NK-92 treated with Interleukin-12 subunit alpha and Interleukin-12 subunit beta, amount 100 ng/mL, for 24 hours (cell line): ENCODE data around the gene COL23A1.
"Not testable (repeated sequence)": the region's sequence is repeated elsewhere in the genome, so short reads cannot be mapped to it uniquely, and the experiment has no call there.

ENCODE experiments used
- DNase-seq: peaks from one replicate; lab custom pipeline; 2025; lab: John Stamatoyannopoulos, UW

The COL23A1 gene

DNA sequence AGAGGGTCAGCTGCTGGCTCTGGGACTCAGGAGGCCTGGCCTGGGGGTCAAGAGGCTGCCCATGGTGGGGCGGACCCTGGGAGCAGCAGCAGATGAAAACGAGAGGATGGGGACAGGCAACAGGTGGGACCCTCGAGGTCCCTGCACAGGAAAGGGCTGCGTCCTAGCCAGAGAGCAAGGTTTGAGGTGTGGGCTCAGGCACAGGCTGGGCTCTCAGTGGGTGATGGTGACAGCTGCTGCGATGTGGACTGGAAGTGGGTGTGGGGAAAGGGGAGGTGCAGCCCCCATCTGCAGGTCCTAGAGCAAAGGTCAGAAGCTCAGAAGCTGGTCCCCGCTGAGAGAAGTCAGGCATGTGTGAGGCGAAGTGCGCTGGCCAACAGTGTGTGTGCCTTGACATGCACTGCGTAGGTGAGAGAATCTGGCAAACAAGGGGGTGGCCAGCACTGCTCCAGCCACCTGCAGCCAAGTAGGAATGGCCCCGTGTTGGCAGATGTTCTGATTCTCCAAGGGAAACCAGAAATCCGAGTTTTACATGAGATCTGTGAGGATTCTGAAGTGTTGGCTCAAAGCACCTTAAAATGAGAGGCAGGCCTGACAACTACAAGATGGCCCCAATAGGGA, 85.7 kb downstream of the COL23A1 start:
- DNase-seq, result no peak

DNA sequence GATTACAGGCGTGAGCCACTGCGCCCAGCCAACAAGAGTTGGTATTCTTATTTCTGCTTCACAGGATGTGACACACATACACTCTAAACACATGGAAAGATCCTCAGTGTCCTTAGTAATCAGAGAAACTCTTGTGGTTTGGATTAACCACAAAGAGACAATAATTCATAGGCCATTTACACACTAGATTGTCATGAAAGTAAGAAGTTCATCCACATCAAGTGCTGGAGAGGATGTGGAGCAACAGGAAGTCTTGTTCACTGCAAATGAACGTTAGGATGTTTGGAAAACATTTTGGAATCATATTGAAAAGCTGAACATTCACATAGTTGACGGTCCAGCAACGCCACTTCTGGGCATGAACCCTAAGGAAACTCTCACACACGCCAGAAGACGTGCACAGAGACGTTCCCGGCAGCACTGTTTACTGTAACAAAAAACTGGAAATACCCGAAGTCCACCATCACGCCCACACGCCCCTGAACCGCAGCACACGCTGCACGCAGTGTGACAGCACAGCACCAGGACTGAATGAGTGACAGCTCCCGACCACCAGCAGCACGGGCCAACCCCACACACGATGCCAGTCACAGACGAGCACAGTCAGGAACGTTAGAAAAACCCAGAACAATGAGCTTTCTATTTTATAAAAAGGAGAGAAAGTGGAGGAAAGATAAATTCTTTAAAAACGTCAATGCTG, 87.6 kb downstream of the COL23A1 start:
- no peak for DNase-seq

DNA sequence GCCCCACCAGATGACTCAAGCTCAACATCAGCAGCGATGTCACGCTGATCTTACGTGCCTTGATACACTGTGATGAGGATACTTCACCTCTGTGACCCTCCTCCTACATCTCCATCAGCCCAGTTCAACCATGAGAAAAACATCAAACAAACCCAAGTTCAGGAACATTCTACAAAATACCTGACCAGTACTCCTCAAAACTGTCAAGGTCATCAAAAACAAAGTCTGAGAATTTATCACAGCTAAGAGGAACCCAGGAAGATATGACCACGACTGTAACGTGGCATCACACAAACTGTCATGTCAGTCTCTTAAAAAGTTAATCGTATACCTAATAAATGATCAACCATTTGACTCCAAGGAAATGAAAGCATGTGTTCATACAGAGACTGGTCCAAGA, 90.8 kb downstream of the COL23A1 start:
- no peak for DNase-seq

GRCh38 chr5:178496642-178497041, 93.6 kb downstream of the COL23A1 start:
- DNase-seq, result no peak

- DNase-seq, result no peak
Observed at GRCh38 chr5:178496214-178496613, 94.0 kb downstream of the COL23A1 start.

- no peak for DNase-seq
Observed at GRCh38 chr5:178495706-178496105, 94.5 kb downstream of the COL23A1 start.

- no peak for DNase-seq
Observed at GRCh38 chr5:178492278-178492677, 97.9 kb downstream of the COL23A1 start.

DNA sequence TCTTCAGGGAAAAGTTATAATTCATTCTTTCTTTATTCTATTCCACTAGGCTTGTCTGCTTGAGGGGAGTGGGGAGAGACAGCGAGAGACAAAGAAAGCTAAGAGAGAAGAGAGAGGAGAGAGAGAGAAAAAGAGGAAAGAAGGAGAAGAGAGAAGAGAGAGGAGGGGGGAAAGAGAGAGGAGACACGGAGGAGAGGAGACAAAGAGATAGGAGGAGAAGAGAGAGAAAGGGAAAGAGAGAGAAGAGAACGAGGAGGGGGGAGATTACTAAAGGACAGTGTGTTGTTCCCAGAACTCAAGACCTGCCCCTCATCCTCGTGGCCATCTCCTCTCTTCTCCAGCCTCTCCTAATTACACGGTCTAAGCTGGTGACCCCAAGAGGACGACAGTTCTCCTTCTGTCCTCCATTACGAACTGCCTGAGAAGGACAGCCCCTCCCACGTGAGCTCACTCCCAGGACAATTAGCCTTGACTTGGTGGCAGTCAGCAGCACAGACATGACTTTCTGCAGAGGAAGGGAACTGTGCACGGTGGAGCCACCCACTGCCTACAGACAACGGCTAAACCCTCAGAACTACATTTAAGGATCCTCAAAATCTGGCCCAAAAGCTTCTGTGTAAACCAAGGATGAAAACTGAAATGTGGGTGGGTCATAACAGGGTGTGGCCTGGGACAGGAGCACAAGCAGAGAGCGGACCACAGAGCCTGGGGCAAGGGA, 99.1 kb downstream of the COL23A1 start:
- no peak for DNase-seq

DNA sequence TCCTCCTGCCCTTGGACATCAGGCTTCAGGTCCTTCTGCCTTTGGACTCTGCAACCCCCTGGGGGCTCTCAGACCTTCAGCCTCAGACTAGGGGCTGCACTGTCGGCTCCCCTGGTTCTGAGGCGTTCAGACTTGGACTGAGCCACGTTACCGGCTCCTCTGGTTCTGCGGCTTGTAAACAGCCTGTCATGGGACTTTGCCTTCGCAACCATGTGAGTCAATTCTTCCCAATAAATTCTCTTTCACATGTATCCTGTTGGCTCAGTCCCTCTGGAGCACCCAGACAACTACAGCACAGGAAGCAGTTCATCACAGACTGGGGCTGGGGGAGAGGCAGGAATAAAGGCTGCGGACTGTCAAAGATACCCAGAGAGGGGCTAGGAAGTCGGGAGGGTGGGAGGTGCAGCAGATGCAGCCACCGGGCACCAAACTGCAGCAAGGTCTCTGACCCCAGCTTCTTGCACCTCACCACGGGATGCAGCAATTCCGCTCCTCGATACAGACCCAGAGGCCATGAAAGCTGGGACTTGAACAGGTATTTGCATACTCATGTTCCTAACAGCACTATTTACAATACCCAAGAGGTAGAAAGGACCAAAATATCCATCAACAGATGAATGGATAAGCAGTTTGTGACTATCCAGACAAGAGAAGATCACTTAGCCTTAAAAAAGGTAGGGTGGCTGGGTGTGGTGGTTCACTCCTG, 100.8 kb downstream of the COL23A1 start:
- DNase-seq, result no peak

DNA sequence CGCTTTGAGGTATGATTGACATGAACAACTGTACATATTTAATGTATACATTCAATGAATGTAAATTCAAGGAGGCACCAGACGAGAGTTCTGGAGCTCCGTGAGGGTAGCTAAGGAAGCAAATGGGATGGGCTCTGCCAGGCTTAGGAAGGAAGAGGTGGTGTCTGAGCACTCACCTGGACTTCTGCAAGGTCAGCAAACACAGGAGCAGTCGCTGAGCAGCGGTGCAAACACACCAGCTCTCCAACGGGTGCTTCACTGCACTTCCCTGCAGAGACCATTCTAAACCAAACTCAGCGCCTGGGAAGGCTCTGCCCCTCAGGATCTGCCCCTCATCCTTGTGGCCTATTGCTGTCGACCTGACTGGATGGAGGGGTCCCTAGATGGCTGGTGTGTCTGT, 101.5 kb downstream of the COL23A1 start:
- no peak for DNase-seq

- no peak for DNase-seq
Observed at GRCh38 chr5:178487911-178488600, 102.1 kb downstream of the COL23A1 start.

- not testable (repeated sequence) for DNase-seq
Observed at GRCh38 chr5:178486878-178487512, 103.2 kb downstream of the COL23A1 start.

DNA sequence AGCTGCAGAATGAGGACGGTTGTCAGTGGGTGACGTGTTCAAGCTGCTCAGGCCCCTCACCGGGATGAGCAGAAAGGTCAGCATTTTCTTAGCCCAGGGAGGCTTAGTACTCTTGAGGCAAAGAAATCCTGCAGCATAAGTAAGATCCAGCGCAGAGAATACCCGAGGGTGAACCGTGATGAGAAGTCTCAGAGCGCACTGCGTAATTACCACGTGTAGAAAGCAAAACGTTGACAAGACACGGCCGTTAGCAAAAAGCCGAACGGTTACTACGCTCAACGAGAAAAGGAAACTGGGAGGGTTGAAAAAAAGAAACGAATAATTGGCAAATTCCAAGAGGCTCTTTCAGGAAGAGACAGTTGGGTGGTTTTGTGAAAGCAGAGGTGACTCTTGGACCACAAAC, 104.0 kb downstream of the COL23A1 start:
- no peak for DNase-seq

- no peak for DNase-seq
Observed at GRCh38 chr5:178483620-178484019, 106.6 kb downstream of the COL23A1 start.

GRCh38 chr5:178479261-178479660, 110.9 kb downstream of the COL23A1 start:
- no peak for DNase-seq

DNA sequence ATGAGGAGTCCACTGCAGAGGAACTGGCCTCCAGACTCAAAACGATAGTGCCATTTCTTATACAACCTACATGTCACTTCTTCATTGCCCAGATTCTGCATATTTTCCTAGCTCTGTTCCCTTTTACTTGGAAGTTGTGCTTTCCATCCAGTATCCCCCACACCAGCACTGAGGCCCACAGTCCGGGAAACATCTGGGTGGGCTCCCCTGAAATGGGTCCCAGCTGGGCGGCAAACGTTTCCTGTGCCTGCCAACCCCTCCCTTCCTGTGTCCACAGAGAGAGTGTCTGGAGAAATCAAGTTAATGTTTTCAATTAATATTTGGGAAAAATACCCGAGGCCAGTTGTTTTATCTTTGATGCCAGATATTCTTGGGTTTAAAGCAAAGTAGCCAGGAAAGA, 111.8 kb downstream of the COL23A1 start:
- no peak for DNase-seq

GRCh38 chr5:178477802-178478201, 112.4 kb downstream of the COL23A1 start:
- no peak for DNase-seq

DNA sequence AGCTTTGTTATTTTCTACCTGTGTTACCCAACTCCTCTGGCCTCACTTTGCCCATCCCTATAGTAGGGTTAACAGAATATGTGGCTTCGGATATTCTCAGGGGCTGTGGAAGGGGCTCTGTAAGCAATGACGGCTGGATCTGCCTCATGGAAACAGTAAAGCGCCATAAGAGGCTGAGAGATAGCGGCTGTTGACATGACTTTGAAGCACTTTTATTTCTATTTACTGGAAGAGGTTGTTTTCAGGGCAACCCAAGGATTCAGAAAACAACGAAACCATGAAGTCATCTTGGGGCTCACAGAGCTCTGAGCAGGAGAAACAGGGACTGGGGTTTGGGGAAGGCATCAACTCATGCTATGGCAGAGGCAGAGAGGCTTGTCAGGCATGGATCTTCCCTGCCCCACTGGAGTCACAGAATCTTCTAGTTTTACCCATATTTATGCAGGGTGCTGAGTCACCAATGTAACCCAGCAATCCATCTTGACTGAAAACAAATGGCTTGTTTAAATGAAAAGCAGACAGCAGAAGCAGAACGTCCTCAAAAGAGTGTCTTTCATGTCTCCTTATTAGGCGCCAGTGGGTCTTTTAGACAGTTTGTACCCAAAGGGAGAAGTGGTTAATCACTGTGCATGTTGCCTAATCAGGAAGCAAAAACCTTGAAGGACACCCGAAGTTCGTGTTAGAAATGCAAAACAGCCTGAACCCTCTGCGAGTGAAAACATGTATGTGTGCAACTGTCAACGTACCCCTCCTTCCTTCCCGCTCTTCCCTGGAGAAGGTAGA, 113.0 kb downstream of the COL23A1 start:
- no peak for DNase-seq

GRCh38 chr5:178476531-178476930, 113.7 kb downstream of the COL23A1 start:
- DNase-seq, result no peak

GRCh38 chr5:178475422-178475821, 114.8 kb downstream of the COL23A1 start:
- no peak for DNase-seq
